Measurements from ENCODE around the gene ARRDC1. TPM values are rescaled to one million over a fixed set of nuclear protein-coding genes. Genes with fewer than 3 reads are reported as not detected.

Gene ARRDC1
- total and polyA plus RNA-seq, 2 experiments from 2014 or later: 73.9 to 82.9 TPM

DNA sequence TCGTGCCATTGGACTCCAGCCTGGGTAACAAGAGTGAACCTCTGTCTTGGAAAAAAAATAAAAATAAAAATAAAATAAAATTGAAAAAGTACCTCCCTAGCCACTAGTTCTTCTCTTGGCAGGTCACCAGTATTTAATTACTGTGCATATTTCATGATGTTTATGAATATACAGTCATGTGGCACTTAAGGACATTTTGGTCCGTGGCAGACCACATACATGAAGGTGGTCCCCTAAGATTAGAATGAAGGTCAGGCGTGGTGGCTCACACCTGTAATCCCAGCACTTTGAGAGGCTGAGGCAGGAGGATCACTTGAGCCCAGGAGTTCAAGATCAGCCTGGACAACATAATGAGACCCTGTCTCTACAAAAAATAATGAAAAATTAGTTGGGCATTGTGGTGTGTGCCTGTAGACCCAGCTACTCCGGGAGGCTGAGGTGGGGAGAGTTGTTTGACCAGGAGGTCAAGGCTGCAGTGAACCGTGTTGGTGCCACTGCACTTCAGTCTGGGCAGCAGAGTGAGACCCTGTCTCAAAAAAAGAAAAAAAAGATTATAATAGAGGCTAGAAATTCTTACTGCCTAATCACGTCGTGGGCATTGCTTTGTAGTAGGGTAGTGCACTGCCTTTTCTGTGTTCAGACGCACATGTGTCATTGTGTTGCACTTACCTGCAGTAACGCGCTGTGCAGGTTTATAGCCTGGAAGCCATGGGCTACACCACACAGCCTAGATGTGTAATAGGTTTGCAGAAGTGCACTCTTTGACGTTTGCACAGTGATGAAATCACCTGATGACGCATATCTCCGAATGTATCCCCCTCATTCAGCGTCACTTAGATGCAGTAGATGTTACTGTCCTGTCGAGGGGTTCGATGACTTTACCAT is 26.1 kb downstream of the ARRDC1 start:
- Histone ChIP-seq H3K4me3 (no peak overlapping the region), H3K9me3 (ENCODE audit: low read depth) (no peaks in the 10 kb centered on the region), H3K4me1 (ENCODE audit: low read depth) (no peaks in the 10 kb centered on the region), H3K27ac (no peak overlapping the region), H3K27me3 (no peaks in the 10 kb centered on the region), H3K36me3 (no peaks in the 10 kb centered on the region)
- TF ChIP-seq, protein P1, sequence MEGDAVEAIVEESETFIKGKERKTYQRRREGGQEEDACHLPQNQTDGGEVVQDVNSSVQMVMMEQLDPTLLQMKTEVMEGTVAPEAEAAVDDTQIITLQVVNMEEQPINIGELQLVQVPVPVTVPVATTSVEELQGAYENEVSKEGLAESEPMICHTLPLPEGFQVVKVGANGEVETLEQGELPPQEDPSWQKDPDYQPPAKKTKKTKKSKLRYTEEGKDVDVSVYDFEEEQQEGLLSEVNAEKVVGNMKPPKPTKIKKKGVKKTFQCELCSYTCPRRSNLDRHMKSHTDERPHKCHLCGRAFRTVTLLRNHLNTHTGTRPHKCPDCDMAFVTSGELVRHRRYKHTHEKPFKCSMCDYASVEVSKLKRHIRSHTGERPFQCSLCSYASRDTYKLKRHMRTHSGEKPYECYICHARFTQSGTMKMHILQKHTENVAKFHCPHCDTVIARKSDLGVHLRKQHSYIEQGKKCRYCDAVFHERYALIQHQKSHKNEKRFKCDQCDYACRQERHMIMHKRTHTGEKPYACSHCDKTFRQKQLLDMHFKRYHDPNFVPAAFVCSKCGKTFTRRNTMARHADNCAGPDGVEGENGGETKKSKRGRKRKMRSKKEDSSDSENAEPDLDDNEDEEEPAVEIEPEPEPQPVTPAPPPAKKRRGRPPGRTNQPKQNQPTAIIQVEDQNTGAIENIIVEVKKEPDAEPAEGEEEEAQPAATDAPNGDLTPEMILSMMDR (IDR thresholded peaks at IDR 0.05; ENCODE audit: low read depth, low read length): no peak
- DNase-seq (ENCODE audit: low read depth in 1 of 2, low spot score in 1 of 2): no peak

DNA sequence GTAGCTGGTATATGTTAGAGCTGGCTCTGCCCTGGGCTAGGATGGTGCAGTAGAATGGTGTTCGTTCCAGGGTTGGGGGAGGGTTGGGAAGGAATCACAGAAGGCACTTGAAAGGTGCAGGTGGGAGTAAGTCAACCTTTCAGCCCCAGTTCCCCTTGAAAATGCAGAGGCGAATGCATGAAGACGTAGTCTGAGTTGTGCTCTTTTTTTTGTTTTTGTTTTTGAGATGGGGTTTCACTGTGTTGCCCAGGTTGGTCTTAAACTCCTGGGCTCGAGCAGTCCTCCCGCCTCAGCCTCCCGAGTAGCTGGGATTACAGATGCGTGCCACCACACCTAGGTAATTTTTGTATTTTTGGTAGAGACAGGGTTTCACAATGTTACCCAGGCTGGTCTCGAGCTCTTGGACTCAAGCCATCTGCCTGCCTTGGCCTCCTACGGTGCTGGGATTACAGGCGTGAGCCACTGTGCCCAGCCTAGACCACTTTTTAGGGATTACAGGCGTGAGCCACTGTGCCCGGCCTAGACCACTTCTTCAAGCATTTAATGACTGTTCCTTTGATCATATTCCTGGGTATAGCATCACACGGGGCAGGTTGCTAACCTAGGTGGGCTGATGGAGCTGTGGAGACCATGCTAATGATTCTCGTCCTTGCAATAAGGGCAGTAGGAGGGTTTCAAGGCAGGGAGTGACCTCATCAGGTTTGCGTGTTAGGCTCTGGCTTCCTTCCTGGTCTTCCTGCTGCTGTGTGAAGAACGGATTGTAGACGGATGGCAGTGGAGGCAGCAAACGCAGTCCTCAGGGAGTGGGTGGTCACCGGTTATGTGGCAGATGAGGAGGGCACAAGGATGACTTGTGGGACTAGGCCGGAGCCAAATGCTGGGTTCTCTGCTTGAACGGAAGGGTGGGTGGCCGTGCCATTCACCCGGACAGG is 27.0 kb downstream of the ARRDC1 start:
- Histone ChIP-seq H3K27me3 (no peaks in the 10 kb centered on the region), H3K4me1 (ENCODE audit: low read depth) (no peaks in the 10 kb centered on the region), H3K9me3 (ENCODE audit: low read depth) (no peaks in the 10 kb centered on the region), H3K4me3 (no peak overlapping the region), H3K36me3 (no peaks in the 10 kb centered on the region), H3K27ac (peak overlapping the region; percentile 51)
- DNase-seq (ENCODE audit: low read depth in 1 of 2, low spot score in 1 of 2): no peak
- TF ChIP-seq, protein P1 (IDR thresholded peaks at IDR 0.05; ENCODE audit: low read depth, low read length): no peak

DNA sequence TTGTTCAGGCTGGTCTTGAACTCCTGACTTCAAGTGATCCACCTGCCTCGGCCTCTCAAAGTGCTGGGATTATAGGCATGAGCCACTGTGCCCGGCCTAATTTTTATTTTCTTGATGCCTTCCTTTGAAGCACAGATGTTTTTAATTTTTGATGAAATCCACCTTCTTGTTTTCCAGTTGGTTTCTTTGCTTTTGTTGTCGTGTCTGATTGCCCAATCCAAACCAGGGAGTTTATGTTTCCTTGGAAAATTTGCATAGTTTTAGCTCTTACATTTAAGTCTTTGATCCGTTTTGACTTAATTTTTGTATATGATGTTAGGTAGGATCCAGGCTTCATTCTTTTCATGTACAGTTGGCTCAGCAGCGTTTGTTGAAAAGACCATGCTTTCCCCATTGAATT is 28.5 kb downstream of the ARRDC1 start:
- Histone ChIP-seq H3K36me3 (no peaks in the 10 kb centered on the region), H3K4me3 (no peak overlapping the region), H3K27me3 (no peaks in the 10 kb centered on the region), H3K9me3 (ENCODE audit: low read depth) (no peaks in the 10 kb centered on the region), H3K27ac (no peak overlapping the region), H3K4me1 (ENCODE audit: low read depth) (no peaks in the 10 kb centered on the region)
- no peak for DNase-seq (ENCODE audit: low read depth in 1 of 2, low spot score in 1 of 2)
- TF ChIP-seq, protein P1 (IDR thresholded peaks at IDR 0.05; ENCODE audit: low read depth, low read length): no peak

DNA sequence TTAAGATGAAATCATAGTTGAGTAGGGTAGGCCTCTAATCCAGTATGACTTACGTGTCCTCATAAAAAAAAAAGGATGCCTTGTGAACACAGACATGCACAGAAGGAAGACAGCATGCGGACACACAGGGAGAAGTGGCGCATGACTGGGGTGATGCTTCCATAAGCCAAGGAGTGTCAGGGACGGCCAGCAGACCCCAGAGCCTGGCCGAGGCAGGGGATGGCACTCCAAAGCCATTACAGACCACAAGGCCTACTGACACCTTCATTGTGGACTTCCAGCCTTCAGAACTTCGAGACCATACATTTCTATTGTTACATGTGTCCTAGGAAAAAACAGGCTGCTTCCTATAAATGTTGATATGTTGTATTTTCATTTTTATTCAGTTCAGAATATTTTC is 33.2 kb downstream of the ARRDC1 start:
- no peak overlapping the region for H3K27ac ChIP-seq
- H3K4me1 ChIP-seq (ENCODE audit: low read depth): no peaks in the 10 kb centered on the region
- no peaks in the 10 kb centered on the region for H3K9me3 ChIP-seq (ENCODE audit: low read depth)
- TF ChIP-seq, protein P1 (IDR thresholded peaks at IDR 0.05; ENCODE audit: low read depth, low read length): no peak
- DNase-seq (ENCODE audit: low read depth in 1 of 2, low spot score in 1 of 2): no peak
- H3K4me3 ChIP-seq: no peak overlapping the region
- no peaks in the 10 kb centered on the region for H3K36me3 ChIP-seq
- H3K27me3 ChIP-seq: no peaks in the 10 kb centered on the region

DNA sequence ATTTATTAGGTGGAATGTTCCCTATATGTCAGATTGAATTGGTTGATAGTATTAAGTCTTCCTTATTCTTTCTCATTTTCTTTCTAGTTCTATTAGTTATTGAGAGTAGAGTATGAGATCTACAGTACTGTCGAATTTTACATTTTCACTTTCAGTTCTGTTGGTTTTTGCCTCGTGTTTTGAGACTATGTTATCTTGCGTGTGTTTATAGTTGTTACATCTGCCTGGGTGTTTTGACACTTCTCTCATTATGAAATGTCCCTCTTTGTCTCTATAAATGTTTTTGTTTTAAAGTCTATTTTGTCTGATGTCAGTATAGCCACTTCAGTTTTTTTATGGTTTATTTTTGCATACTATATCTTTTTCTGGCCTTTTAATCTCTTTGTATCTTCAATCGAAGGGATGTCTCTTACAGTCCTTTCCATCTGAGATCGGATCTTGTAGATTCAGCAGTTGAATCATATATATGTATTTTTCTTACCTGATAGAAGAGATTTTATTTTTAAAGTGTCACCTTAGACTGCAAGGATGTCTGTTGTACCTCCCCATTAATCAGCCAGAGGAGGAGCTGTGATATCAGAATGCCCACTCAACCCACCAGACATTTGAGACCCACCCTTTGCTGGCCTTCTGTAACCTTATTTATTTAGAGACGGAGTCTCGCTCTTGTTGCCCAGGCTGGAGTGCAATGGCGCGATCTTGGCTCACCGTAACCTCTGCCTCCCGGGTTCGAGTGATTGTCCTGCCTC is 34.0 kb downstream of the ARRDC1 start:
- no peaks in the 10 kb centered on the region for H3K36me3 ChIP-seq
- no peak overlapping the region for H3K4me3 ChIP-seq
- H3K27me3 ChIP-seq: no peaks in the 10 kb centered on the region
- DNase-seq (ENCODE audit: low read depth in 1 of 2, low spot score in 1 of 2): peak in 1 of 2 donors; percentile 6
- H3K4me1 ChIP-seq (ENCODE audit: low read depth): no peaks in the 10 kb centered on the region
- H3K9me3 ChIP-seq (ENCODE audit: low read depth): no peaks in the 10 kb centered on the region
- TF ChIP-seq, protein P1 (IDR thresholded peaks at IDR 0.05; ENCODE audit: low read depth, low read length): no peak
- H3K27ac ChIP-seq: no peak overlapping the region

Data from cardiac muscle cell (in vitro differentiated cells and primary cell).